NCI-H69 (cell line): ENCODE results near the gene OR5J2.
"Not testable (repeated sequence)": the region's sequence is repeated elsewhere in the genome, so short reads cannot be mapped to it uniquely, and the experiment has no call there.

Experiments used
- DNase-seq: peaks from one replicate; lab custom pipeline; 2025; lab: John Stamatoyannopoulos, UW

Gene OR5J2

GRCh38 chr11:56176318-56176717 lies at the start of gene OR5J2:
Gene OR5J2 (plus strand): TSS chr11:56176618. CDS start chr11:56176618, 0 bp downstream.
- no peak for DNase-seq

- DNase-seq, result no peak
Observed at GRCh38 chr11:56140151-56140661, 36.2 kb upstream of the OR5J2 start, which contains the start of gene OR8J3. Gene OR8J3 (minus strand): TSS chr11:56140201. CDS start chr11:56137718, 2,483 bp downstream.

GRCh38 chr11:56143681-56144080 lies 32.7 kb upstream of the OR5J2 start:
- DNase-seq, result not testable (repeated sequence)

- no peak for DNase-seq
Observed at GRCh38 chr11:56151376-56151775, 25.0 kb upstream of the OR5J2 start.

GRCh38 chr11:56152333-56152732 lies 24.1 kb upstream of the OR5J2 start:
- no peak for DNase-seq

- DNase-seq, result no peak
Observed at GRCh38 chr11:56160217-56160616, 16.2 kb upstream of the OR5J2 start, which contains the start of gene OR8K5. Gene OR8K5 (minus strand): TSS chr11:56160317. CDS start chr11:56160317, 0 bp downstream.

- DNase-seq, result no peak
Observed at GRCh38 chr11:56163804-56164203, 12.6 kb upstream of the OR5J2 start.

GRCh38 chr11:56172256-56172830 lies 4.1 kb upstream of the OR5J2 start:
- no peak for DNase-seq

- DNase-seq, result no peak
Observed at GRCh38 chr11:56183459-56183858, 7.0 kb downstream of the OR5J2 start.

- DNase-seq, result no peak
Observed at GRCh38 chr11:56188602-56189001, 12.2 kb downstream of the OR5J2 start.

- no peak for DNase-seq
Observed at GRCh38 chr11:56196705-56197104, 20.3 kb downstream of the OR5J2 start.

GRCh38 chr11:56197367-56197766 lies 20.9 kb downstream of the OR5J2 start:
- no peak for DNase-seq

- no peak for DNase-seq
Observed at GRCh38 chr11:56207790-56208189, 31.4 kb downstream of the OR5J2 start.

GRCh38 chr11:56214537-56214936 lies 38.1 kb downstream of the OR5J2 start:
- no peak for DNase-seq

- DNase-seq, result not testable (repeated sequence)
Observed at GRCh38 chr11:56219735-56220134, 43.3 kb downstream of the OR5J2 start.
